ES-I3 (cell line): ENCODE data around the gene NAIP.
"Not testable (repeated sequence)": the region's sequence is repeated elsewhere in the genome, so short reads cannot be mapped to it uniquely, and the experiment has no call there.

ENCODE experiments used
- H3K36me3 ChIP-seq: 2 replicates; pipeline ENCODE4 v1.6.1; 2013; ENCODE audit warnings: mild to moderate bottlenecking, low read length, control low read depth, moderate library complexity; ENCODE audit not compliant: insufficient read depth
- H3K4me1 ChIP-seq: 2 replicates; pipeline ENCODE4 v1.6.1; 2013; ENCODE audit warnings: mild to moderate bottlenecking, control low read depth, low read length; ENCODE audit not compliant: insufficient read depth
- H3K9ac ChIP-seq: 2 replicates; pipeline ENCODE4 v1.6.1; 2013; ENCODE audit warnings: low read depth, mild to moderate bottlenecking, low read length, moderate library complexity
- H3K9me3 ChIP-seq: 2 replicates; pipeline ENCODE4 v1.6.1; 2013; ENCODE audit warnings: mild to moderate bottlenecking, low read length, moderate library complexity; ENCODE audit not compliant: control insufficient read depth, insufficient read depth

Gene NAIP

GRCh38 chr5:71025289-71025953, at the start of gene NAIP:
TSS of gene NAIP (minus strand) at chr5:71025339. CDS start at chr5:71012915, 12,424 bp downstream.
- H3K9ac ChIP-seq, H3K4me1 ChIP-seq, H3K9me3 ChIP-seq, H3K36me3 ChIP-seq: not testable (repeated sequence)

GRCh38 chr5:71067262-71067928, 42.3 kb upstream of the NAIP start, which contains the start of gene GTF2H2:
TSS of gene GTF2H2 (minus strand) at chr5:71067676. CDS start at chr5:71062763, 4,913 bp downstream.
- H3K9ac ChIP-seq, H3K9me3 ChIP-seq, H3K4me1 ChIP-seq, H3K36me3 ChIP-seq: not testable (repeated sequence)

- H3K9me3 ChIP-seq, H3K36me3 ChIP-seq, H3K4me1 ChIP-seq, H3K9ac ChIP-seq: not testable (repeated sequence)
Observed at GRCh38 chr5:71061322-71061721, 36.2 kb upstream of the NAIP start.

GRCh38 chr5:71059426-71059825, 34.3 kb upstream of the NAIP start:
- not testable (repeated sequence) for H3K9ac ChIP-seq, H3K4me1 ChIP-seq, H3K9me3 ChIP-seq, H3K36me3 ChIP-seq

DNA sequence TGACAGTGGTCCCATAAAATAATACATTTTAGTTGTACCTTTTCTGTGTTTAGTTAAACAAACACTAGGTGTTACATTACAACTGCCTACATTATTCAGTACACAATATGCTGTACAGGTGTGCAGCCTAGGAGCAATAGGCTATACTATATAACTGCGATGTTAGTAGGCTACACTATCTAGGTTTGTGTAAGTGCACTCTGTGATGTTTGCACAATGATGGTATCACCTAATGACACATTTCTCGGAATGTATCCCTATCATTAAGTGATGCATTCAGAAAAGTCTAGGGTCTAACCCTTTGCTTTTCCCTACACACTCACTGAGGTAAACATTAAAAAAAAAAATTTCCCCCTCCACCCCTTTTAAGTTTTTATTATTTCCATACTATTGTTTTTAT, 19.7 kb upstream of the NAIP start:
- not testable (repeated sequence) for H3K9me3 ChIP-seq

GRCh38 chr5:71044128-71044527, 19.0 kb upstream of the NAIP start:
- not testable (repeated sequence) for H3K4me1 ChIP-seq, H3K9ac ChIP-seq, H3K9me3 ChIP-seq, H3K36me3 ChIP-seq

More for the DNA sequence above, 19.7 kb upstream of the NAIP start:
- H3K36me3 ChIP-seq, H3K9ac ChIP-seq, H3K4me1 ChIP-seq: not testable (repeated sequence)

- not testable (repeated sequence) for H3K4me1 ChIP-seq, H3K9ac ChIP-seq, H3K9me3 ChIP-seq, H3K36me3 ChIP-seq
Observed at GRCh38 chr5:71031046-71031776, 6.1 kb upstream of the NAIP start.

DNA sequence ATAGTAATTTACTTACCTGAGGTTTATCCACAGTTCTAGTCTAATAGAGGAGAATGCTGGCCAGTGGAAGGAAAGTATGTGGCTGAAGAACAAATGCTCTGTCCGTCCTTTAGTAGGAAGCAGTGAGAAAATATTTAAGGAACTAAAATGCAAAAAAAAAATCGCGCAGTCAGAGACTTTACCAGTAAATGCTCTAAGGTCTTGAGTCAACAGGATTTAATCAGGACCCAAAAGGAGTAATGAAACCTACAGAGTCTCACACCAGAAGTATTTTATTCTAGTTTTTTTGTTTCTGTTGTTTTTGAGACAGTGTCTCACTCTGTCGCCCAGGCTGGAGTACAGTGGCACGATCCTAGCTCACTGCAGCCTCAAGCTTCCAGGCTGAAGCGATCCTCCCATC, 4.5 kb downstream of the NAIP start:
- not testable (repeated sequence) for H3K9me3 ChIP-seq, H3K36me3 ChIP-seq, H3K4me1 ChIP-seq

GRCh38 chr5:71018376-71019005, 6.6 kb downstream of the NAIP start:
- H3K36me3 ChIP-seq, H3K9ac ChIP-seq, H3K4me1 ChIP-seq, H3K9me3 ChIP-seq: not testable (repeated sequence)

More for the DNA sequence above, 4.5 kb downstream of the NAIP start:
- H3K9ac ChIP-seq, result not testable (repeated sequence)

DNA sequence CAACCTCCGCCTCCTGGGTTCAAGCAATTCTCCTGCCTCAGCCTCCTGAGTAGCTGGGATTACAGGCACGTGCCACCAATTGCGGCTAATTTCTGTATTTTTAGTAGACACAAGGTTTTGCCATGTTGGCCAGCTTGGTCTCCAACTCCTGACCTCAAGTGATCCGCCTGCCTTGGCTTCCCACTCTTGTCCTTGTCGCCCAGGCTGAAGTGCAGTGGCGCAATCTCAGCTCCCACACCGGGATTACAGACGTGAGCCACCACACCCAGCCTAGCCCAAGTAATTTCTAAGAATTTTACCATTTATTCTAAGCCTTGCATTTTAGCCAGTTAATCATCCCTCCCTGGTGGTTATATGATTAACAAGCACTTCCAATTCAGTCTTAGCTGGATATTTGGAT, 11.0 kb downstream of the NAIP start:
- Histone ChIP-seq H3K9me3 (no peaks in the 10 kb centered on the region), H3K9ac (no peak overlapping the region), H3K36me3 (no peaks in the 10 kb centered on the region), H3K4me1 (no peaks in the 10 kb centered on the region)

GRCh38 chr5:71013575-71013974, 11.6 kb downstream of the NAIP start:
- H3K9ac ChIP-seq, result no peak overlapping the region
- no peaks in the 10 kb centered on the region for H3K4me1 ChIP-seq
- H3K9me3 ChIP-seq, result no peaks in the 10 kb centered on the region
- no peaks in the 10 kb centered on the region for H3K36me3 ChIP-seq

DNA sequence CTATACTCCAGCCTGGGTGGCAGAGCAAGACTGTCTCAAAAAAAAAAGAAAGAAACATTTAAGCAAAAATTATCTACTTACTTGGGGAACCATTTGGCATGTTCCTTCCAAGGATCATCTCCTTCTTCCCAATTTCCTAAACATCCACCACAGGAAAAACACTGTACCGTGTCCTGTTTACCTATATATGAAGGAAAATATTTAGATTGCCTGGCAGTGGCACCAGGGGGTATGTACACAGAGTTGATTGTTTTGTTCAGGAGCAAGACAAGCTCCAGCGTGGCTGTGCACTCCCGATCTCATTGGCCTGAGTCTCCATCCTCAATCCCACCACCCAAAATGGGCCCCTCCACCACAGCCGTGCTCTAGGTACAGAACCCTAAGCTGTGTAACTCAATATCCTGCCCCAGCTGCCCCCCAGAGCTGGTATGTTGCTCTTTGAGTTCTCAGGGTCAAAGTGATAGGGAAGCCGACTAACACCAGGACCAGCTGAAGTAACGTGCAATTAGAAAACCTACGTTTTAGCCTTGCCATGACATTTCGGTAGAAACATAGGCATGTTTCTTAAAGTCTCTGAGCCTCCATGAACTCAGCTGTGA, 13.8 kb downstream of the NAIP start:
- Histone ChIP-seq H3K4me1 (no peaks in the 10 kb centered on the region), H3K9me3 (no peaks in the 10 kb centered on the region), H3K9ac (no peak overlapping the region), H3K36me3 (no peaks in the 10 kb centered on the region)

DNA sequence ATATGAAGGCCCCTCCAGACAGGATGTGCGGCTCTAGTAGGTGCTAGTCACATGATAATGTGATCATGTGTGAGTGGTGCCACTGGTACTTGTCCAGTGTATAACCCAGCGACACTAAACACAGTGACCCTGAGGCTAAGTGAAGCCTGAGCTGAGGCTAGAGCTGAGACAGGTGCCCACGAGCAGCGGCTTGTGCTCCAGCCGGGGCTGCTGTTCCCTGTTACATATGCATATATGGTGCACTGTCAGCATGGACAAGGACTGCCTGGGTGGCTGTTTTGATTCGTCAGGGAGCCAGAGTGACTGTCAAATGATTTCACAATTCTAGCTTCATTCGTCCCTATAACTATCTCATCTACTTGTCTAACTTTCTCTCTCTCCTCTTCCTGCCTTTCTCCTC, 18.2 kb downstream of the NAIP start:
- not testable (repeated sequence) for H3K9me3 ChIP-seq, H3K36me3 ChIP-seq, H3K4me1 ChIP-seq, H3K9ac ChIP-seq

DNA sequence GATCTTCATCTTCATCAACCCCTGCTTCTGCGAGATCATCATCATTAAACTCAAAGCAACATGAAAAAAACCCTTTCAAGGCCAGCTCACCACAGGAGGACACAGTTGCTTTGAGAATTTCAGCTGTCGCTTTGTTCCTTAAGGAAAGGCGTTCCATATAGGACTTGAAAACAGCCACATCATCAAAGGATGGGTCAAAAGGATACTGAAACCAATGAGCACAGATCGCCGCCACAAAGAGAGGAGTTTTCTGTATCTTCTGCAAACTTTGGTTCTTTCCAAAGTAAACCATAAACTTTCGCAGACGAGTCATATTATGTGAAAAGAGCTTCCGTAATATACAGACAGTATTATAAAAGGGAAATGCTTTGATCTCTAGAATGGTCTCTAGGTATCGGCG, 40.3 kb downstream of the NAIP start:
- not testable (repeated sequence) for H3K9me3 ChIP-seq, H3K4me1 ChIP-seq, H3K36me3 ChIP-seq, H3K9ac ChIP-seq
